Erythroblast (primary cell): ENCODE data around the gene R3HDM1.
"Not testable (repeated sequence)": the region's sequence is repeated elsewhere in the genome, so short reads cannot be mapped to it uniquely, and the experiment has no call there.

Experiments
- DNase-seq, 2 experiments: peaks; one replicate each; lab custom pipeline; 2025; lab: John Stamatoyannopoulos, UW
- GATA1 ChIP-seq: IDR thresholded peaks from 2 replicates; pipeline ENCODE4 v1.6.1; 2011; ENCODE audit warnings: low read depth, mild to moderate bottlenecking, control low read depth, low read length, moderate library complexity
- POLR2A ChIP-seq: IDR thresholded peaks from 2 replicates; pipeline ENCODE4 v1.6.1; 2011; ENCODE audit warnings: mild to moderate bottlenecking, low read length

R3HDM1 gene

DNA sequence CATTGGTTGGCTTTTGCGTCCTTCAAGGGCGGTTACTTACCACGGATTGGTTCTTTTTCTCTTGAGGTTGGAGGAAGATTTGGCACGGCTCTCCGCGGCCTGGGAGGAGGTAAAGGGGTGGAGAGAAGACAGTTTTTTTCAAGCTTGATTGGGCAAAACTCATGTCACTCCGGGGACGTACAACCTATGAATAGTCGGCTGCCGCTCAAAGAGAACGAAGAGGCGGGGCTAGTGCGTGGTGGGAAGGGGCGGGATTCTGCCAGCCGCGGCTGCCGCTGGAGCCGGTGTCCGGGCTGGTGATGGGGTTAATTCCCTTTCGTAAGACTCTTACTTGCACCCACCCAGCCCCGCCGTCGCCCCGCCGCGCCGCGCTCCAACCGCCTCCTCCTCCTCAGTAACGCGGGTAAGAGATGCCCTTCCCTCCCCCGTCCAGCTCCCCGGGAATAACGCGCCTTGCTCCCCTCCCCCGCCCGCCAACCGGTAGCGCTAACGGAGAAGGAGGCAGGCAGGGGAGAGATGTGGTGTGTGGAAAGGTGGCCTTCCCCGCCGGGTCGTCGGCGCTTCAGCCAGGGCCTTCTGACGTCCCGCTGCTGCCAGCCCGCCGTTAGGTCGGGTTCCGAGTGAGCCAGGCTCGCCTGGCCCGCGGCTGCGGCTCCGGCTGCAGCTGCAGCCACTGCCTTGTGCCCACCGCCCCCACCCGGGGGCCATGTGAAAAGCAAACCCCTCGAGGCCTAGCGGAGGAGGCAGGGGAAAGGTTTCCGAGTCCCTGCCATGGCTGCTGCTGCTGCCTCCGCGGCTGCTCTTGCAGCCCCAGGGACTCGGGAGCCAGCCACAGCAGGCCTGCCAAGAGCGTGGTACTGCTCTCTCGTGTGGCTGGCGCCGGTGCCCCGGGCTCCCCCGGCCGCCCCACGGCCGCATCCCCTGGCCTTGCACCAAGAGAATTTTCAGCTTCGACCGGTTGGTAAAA, at the start of gene R3HDM1:
Gene R3HDM1 (plus strand): TSS at position 254 of the 967 bp plus-strand sequence. CDS start 73,362 bp downstream, outside the sequence.
- TF ChIP-seq GATA1 = no peak
- peak; percentile 32 for TF ChIP-seq POLR2A
- DNase-seq = peak; percentile 99 to 100

DNA sequence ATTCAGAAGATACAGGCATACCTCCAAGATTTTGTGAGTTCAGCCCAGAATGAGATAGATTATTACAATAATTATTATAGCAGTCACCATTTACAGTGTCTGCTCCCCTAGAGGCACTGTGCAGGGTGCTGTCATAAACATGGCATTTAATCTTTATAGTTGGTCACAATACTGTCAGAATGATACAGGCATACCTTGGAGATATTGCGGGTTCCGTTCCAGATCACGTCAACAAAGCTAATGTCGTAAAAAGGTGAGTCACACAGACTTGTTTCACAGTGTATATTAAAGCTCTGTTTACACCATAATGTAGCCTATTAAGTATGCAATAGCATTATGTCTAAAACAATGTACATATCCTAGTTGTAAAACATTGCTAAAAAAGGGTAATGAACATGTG, 45.8 kb upstream of the R3HDM1 start:
- TF ChIP-seq POLR2A (no peak), GATA1 (no peak)
- DNase-seq = no peak

DNA sequence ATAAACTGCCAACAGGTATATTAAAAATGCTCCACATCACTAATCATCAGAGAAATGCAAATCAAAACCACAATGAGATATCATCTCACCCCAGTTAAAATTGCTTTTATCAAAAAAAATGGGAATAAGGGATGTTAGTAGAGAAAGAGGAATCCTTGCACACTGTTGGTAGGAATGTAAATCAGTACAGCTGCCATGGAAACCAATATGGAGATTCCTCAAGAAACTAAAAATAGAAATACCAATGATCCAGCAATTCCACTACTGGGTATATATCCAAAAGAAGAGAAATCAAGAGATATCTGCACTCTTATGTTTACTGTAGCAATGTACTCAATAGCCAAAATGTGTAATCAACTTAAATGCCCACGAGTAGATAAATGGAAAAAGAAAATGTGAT, 40.9 kb upstream of the R3HDM1 start:
- no peak for TF ChIP-seq POLR2A
- no peak for TF ChIP-seq GATA1
- no peak for DNase-seq

DNA sequence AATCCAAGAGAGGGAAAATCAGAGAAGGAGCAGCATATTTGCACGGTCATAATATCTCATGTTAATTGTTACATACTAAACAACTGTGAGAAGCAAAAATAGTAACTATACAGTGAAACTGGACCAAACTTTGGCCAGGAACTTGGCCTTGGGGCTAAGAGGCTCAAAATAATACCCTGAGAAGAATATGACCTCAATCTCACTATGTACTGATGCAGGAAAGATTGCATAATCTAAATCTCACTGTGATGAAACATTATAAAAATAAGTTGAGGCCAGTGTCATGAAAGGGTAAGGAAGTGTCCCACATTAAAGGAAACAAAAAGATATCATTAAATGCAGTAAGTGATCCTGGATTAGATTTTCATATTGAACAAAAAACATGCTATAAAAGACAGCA, 36.8 kb upstream of the R3HDM1 start:
- no peak for DNase-seq
- no peak for TF ChIP-seq POLR2A
- TF ChIP-seq GATA1 = no peak

DNA sequence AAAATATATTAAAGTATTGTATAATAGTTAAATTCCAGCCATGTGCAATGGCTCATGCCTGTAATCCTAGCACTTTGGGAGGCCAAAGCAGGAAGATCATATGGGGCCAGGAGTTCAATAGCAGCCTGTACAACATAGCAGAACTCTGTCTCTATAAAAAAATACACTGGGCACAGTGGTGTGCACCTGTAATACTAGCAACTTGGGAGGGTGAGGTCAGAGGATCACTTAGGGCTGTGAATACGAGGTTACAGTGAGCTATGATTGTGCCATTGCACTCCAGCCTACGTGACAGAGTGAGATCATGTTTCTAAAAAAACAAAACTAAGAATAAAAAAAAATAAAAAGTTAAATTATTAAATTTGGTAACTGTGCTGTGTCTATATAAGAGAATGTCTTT, 36.4 kb upstream of the R3HDM1 start:
- TF ChIP-seq POLR2A = no peak
- TF ChIP-seq GATA1 = no peak
- DNase-seq = no peak

DNA sequence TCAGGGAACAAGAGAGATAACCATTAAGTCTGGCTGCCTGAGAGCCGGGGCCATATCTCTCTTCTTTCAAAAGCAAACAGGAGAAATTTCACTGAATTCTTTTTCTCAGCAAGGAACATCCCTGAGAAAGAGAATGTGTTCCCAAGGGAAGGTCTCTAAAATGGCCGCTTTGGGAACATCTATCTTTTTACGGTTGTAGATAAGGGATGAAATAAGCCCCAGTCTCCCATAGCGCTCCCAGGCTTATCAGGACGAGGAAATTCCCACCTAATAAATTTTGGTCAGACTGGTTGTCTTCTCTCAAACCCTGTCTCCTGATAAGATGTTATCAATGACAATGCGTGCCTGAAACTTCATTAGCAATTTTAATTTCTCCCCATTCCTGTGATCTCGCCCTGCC, 32.7 kb upstream of the R3HDM1 start:
- DNase-seq = peak; percentile 6 to 8

DNA sequence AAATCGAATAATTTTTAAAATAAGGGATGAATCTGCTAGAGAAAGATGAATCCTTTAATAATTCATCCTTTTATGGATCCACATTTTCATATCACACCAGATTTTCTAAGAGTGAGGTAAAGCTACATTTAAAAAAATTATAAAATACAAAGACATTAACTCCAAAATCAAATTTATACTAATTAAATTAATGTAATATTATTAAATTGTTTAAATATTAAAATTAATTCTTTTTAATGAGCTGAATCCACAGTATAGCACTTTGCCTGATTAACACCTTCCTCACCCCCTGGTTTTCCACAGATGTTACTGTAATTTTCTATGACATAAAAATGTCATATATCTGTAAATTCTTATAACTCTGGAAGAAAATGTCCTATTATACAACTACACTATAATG, 26.5 kb upstream of the R3HDM1 start:
- no peak for DNase-seq
- TF ChIP-seq POLR2A = no peak
- TF ChIP-seq GATA1 = no peak

DNA sequence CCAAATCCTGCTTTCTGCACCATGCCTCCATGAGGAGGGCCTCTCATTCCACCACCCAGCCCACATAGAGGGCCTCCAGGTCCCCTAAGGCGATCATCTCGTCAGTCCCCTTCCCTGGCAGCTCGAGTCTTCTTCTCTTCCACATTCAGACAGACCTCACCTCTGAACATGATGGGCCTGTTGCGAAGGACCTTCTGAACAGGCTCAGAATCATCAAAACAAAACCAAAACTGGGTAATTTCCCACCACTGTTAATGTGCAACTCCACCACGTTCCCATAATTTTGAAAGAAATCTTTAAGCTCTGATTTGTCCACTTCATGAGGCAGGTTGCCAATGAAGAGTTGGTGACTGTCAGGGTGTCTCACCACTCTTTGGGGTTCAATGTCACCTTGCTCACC, 20.7 kb upstream of the R3HDM1 start:
- no peak for DNase-seq
- no peak for TF ChIP-seq POLR2A
- TF ChIP-seq GATA1 = no peak

DNA sequence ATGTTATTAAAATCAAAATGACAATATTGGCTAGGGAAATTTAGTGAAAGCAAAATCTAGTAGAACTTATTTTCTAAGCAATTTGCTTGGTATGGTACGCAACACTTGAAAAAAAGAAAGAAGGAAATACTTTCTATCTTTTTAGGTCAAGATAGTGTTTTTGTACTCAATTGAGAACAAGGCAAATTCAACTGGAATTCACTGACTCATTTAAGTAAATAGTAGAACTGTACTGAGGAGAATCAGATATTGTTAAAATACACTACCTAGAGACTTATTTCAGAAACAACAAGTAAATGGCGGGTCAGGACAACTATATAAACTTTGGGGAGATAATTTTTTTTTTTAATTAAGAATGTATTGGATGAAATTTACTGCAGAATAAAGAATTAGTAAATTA, 19.2 kb upstream of the R3HDM1 start:
- DNase-seq = no peak

DNA sequence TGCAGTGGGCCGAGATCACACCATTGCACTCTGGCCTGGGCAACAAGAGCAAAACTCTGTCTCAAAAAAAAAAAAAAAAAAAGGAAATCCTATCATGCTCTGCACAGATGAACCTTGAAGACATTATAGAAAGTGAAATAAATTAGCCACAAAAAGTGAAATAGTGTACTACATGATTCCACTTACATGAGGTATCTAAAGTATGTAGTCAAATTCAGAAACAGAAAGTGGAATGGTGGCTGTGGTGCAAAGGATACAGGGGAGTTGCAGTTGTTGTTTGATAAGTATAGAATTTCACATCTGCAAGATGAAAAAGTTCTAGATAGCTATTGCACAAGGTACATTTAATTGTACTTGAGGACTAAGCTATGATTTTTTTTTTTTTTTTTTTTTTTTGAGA, 5.5 kb upstream of the R3HDM1 start:
- TF ChIP-seq GATA1 = no peak
- TF ChIP-seq POLR2A = no peak
- DNase-seq = no peak

More for the DNA sequence above, 19.2 kb upstream of the R3HDM1 start:
- TF ChIP-seq GATA1 = no peak
- TF ChIP-seq POLR2A = no peak

DNA sequence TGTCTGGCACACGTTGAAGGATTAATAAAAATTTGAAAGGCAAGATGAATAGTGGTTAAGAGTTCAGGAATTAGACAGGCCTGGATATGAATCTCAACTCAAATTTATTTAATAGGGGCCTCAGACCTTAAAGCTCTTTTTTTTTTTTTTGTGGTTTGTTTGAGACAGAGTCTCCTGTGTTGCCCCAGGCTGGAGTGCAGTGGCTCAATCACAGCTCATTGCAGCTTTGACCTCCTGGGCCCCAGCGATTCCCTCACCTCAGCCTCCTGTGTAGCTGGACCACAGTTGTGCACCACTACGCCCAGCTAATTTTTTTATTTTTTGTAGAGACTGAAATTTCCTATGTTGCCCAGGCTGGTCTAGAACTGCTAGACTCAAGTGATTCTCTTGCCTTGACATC, 3.3 kb upstream of the R3HDM1 start:
- DNase-seq = no peak
- TF ChIP-seq GATA1 (no peak), POLR2A (no peak)

DNA sequence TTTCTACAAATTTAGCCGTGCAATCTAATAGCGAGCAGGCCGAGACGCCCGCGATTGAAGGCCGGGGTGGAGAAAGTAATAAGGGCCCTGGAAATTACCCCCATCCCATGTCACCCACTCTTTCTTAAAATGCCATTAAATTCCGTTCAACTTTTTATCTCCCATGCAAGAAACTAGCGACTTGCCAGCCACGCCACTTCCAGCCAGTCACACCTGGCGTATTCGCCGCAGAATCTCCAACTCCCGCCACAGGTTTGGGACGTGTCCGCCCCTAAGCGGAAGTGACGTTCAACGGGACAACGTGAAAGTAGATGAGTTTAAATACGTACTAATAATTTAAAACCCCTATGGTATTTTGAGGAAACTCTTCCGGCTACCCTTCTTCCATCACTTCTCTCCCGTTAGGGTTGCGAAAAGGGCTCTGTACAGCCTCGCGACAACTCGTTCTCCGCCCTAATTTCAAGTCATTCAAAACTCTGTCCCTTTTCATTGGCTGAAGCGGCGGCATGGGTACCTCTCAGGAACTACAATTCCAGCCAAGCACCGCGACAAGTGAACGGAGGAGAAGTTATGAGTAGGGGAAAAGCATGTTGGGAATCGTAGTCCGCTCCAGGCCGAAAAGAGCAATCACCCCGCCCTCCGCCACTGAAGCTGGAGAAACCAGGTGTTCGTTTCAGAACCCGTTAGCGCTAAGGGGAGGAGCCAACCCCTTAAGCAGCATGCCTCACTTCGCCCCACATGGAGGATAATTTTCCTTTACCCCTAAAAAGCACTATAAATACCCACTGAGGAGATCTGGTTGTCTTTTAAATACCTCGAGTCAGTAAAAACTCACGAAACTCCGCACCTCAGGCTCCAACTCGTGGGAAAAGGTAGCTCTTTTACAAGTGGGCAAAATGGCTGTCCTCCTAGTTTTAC, 712 bp upstream of the R3HDM1 start, which contains the start of gene ZRANB3:
Gene ZRANB3 (minus strand): TSS at position 906 of the 918 bp plus-strand sequence.
- peak; percentile 96 to 97 for DNase-seq
- no peak for TF ChIP-seq GATA1
- TF ChIP-seq POLR2A = peak; percentile 65

DNA sequence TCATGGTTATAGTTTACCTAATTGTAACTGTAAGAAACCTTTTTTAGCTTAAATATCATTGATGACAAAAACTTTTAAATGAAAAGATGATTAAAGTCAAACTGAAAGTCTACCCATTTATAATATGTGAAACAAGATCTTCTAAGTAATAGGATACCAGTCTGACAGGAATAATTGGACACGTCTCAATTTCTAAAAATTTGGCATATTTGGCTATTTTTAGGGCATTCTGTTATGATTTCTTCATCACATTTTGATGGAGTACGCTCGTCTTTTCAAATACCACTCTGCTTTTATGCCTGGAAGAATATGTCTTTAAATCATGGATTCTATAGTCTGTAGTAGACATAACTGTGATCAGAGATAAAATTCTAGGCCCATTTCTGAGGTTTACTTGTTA, 1.3 kb downstream of the R3HDM1 start:
- TF ChIP-seq POLR2A (no peak), GATA1 (no peak)
- DNase-seq = no peak

DNA sequence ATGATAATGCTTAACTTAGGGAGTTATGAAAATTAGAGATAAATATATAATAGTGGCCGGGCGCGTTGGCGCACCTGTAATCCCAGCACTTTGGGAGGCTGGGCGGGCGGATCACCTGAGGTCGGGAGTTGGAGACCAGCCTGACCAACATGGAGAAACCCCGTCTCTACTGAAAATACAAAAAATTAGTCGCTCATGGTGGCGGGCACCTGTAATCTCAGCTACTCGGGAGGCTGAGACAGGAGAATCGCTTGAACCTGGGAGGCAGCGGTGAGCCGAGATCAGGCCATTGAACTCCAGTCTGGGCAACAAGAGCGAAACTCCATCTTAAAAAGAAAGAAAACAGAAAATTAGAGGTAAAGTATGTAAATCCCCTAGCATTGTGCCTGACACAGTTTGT, 2.3 kb downstream of the R3HDM1 start:
- DNase-seq = not testable (repeated sequence)
